ENCODE measurements around the gene SEMA5A.
A peak's percentile ranks its signal among the peaks of the same experiment; 100 is the strongest.

SEMA5A gene

GRCh38 chr5:9441610-9442009 is 104.3 kb downstream of the SEMA5A start:
- no peak for DNase-seq (ENCODE audit: low read depth in 2 of 2)

- peak; percentile 42 to 51 for DNase-seq (ENCODE audit: low read depth in 2 of 2)
Observed at GRCh38 chr5:9440517-9440916, 105.4 kb downstream of the SEMA5A start.

- no peak for DNase-seq (ENCODE audit: low read depth in 2 of 2)
Observed at GRCh38 chr5:9439531-9440292, 106.2 kb downstream of the SEMA5A start.

GRCh38 chr5:9438596-9439354 is 107.1 kb downstream of the SEMA5A start:
- DNase-seq (ENCODE audit: low read depth in 2 of 2): no peak

GRCh38 chr5:9437741-9438240 is 108.1 kb downstream of the SEMA5A start:
- DNase-seq (ENCODE audit: low read depth in 2 of 2): peak in 1 of 2 experiments; percentile 28

- DNase-seq (ENCODE audit: low read depth in 2 of 2): peak in 1 of 2 experiments; percentile 25
Observed at GRCh38 chr5:9431496-9432258, 114.2 kb downstream of the SEMA5A start.

GRCh38 chr5:9431151-9431495 is 114.8 kb downstream of the SEMA5A start:
- DNase-seq (ENCODE audit: low read depth in 2 of 2): no peak

GRCh38 chr5:9430306-9430705 is 115.6 kb downstream of the SEMA5A start:
- no peak for DNase-seq (ENCODE audit: low read depth in 2 of 2)

- DNase-seq (ENCODE audit: low read depth in 2 of 2): no peak
Observed at GRCh38 chr5:9429691-9430215, 116.1 kb downstream of the SEMA5A start.

- DNase-seq (ENCODE audit: low read depth in 2 of 2): no peak
Observed at GRCh38 chr5:9428272-9428671, 117.6 kb downstream of the SEMA5A start.

GRCh38 chr5:9425710-9426109 is 120.2 kb downstream of the SEMA5A start:
- no peak for DNase-seq (ENCODE audit: low read depth in 2 of 2)

GRCh38 chr5:9423571-9423970 is 122.3 kb downstream of the SEMA5A start:
- no peak for DNase-seq (ENCODE audit: low read depth in 2 of 2)

- no peak for DNase-seq (ENCODE audit: low read depth in 2 of 2)
Observed at GRCh38 chr5:9421884-9422283, 124.0 kb downstream of the SEMA5A start.

GRCh38 chr5:9419794-9420193 is 126.1 kb downstream of the SEMA5A start:
- no peak for DNase-seq (ENCODE audit: low read depth in 2 of 2)

- no peak for DNase-seq (ENCODE audit: low read depth in 2 of 2)
Observed at GRCh38 chr5:9415566-9415965, 130.3 kb downstream of the SEMA5A start.

GRCh38 chr5:9415091-9415490 is 130.8 kb downstream of the SEMA5A start:
- DNase-seq (ENCODE audit: low read depth in 2 of 2): no peak

GRCh38 chr5:9411142-9411541 is 134.7 kb downstream of the SEMA5A start:
- no peak for DNase-seq (ENCODE audit: low read depth in 2 of 2)

GRCh38 chr5:9409413-9409960 is 136.4 kb downstream of the SEMA5A start:
- no peak for DNase-seq (ENCODE audit: low read depth in 2 of 2)

GRCh38 chr5:9408964-9409363 is 136.9 kb downstream of the SEMA5A start:
- DNase-seq (ENCODE audit: low read depth in 2 of 2): no peak

GRCh38 chr5:9405196-9405754 is 140.6 kb downstream of the SEMA5A start:
- DNase-seq (ENCODE audit: low read depth in 2 of 2): no peak

GRCh38 chr5:9401786-9402472 is 143.9 kb downstream of the SEMA5A start:
- peak; percentile 16 to 21 for DNase-seq (ENCODE audit: low read depth in 2 of 2)
